Stomach (tissue), 4 donors: ENCODE results near the gene CFAP100.

ENCODE experiments used
- POLR2A ChIP-seq, 4 donors: fragments of 450-650 bp; IDR thresholded peaks; one replicate each; pipeline ENCODE4 v1.6.1; 2016; ENCODE audit warnings: antibody characterized with exemption in 4 of 4, control low read depth in 2 of 4, mild to moderate bottlenecking in 1 of 4, moderate library complexity in 1 of 4
- POLR2AphosphoS5 ChIP-seq, 3 donors: sonication (generic); formaldehyde crosslinking; IDR thresholded peaks; one replicate each; pipeline ENCODE4 v1.6.1; 2016; ENCODE audit warnings: antibody characterized with exemption in 3 of 3

- TF ChIP-seq POLR2AphosphoS5 (IDR thresholded peaks at IDR 0.05), result no peak
- no peak for TF ChIP-seq POLR2A (IDR thresholded peaks at IDR 0.05)
Measured at GRCh38 chr3:126399756-126400155, 5.0 kb downstream of the CFAP100 start.
